Measurements from ENCODE around the gene PIP4P1.

DNA sequence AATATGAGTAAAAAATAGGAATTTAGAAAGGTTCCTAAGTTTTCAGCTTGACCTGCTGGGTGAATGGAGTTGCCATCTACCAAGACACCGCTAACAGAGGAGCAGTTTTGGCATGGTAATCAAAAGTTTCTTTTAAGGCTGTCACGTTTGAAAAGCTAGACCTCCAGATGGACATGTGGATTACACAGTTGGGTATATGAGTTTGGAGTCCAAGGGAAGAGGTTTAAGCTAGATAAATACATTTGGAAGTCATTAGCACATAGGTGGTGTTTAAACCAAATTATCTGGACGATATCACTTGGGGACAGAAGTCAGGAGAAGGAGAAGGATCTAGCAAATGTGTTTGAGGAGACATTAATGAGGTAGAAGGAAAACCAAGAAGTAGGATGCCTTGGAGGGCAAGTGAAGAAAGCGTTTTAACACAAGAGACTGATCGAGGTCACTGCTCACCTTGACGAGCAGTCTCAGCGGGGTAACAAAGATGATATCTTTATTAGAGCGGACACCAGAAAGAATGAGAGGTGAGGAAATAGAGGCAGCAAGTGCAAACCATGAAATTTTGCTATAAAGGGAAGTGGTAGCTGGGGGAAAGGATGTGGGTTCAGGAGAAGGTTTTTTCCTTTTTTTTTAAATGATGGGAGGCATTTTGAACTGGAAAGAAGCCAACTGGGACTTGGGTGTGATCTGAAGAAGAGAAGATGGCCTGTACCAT lies 25.6 kb upstream of the PIP4P1 start:
- TF ChIP-seq EZH2 (conservative IDR thresholded peaks at IDR 0.05; ENCODE audit: low read depth, low read length) (no peak), MEIS1 (CRISPR knock-in tag; IDR thresholded peaks at IDR 0.05; ENCODE audit: borderline replicate concordance) (no peak), KDM2A (CRISPR knock-in tag; IDR thresholded peaks at IDR 0.05; ENCODE audit: borderline replicate concordance, low read depth) (no peak), POLR2G (IDR thresholded peaks at IDR 0.05; ENCODE audit: low read depth, low read length) (no peak), LCORL (IDR thresholded peaks at IDR 0.05) (no peak), LCORL (CRISPR knock-in tag; IDR thresholded peaks at IDR 0.05) (no peak), GZF1 (CRISPR knock-in tag; IDR thresholded peaks at IDR 0.05) (no peak), ZNF224 (CRISPR knock-in tag; IDR thresholded peaks at IDR 0.05) (no peak), FOXJ3 (CRISPR knock-in tag; IDR thresholded peaks at IDR 0.05; ENCODE audit: borderline replicate concordance) (no peak), NR3C1 (CRISPR knock-in tag; IDR thresholded peaks at IDR 0.05) (no peak), CREB1 (IDR thresholded peaks at IDR 0.05) (no peak), CREB1 (CRISPR knock-in tag; IDR thresholded peaks at IDR 0.05) (no peak), RAD21 (CRISPR knock-in tag; IDR thresholded peaks at IDR 0.05) (no peak)
- TF ChIP-seq, protein P1, sequence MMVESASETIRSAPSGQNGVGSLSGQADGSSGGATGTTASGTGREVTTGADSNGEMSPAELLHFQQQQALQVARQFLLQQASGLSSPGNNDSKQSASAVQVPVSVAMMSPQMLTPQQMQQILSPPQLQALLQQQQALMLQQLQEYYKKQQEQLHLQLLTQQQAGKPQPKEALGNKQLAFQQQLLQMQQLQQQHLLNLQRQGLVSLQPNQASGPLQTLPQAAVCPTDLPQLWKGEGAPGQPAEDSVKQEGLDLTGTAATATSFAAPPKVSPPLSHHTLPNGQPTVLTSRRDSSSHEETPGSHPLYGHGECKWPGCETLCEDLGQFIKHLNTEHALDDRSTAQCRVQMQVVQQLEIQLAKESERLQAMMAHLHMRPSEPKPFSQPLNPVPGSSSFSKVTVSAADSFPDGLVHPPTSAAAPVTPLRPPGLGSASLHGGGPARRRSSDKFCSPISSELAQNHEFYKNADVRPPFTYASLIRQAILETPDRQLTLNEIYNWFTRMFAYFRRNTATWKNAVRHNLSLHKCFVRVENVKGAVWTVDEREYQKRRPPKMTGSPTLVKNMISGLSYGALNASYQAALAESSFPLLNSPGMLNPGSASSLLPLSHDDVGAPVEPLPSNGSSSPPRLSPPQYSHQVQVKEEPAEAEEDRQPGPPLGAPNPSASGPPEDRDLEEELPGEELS (CRISPR knock-in tag; IDR thresholded peaks at IDR 0.05) = no peak
